Tibial nerve (tissue), 4 donors: ENCODE measurements around the gene PYM1. TPM values are rescaled to one million over a fixed set of nuclear protein-coding genes. Genes with fewer than 3 reads are reported as not detected.

Experiments used
- DNase-seq, 2 donors: peaks; one replicate each; pipeline ENCODE4 v3.0.0-alpha.2; 2019; ENCODE audit warnings: low spot score in 2 of 2
- H3K27ac ChIP-seq, 4 donors: fragments of 200-600 bp; sonication (generic) in 3 of 4; one replicate each; pipeline ENCODE4 v1.5.1; 2017 to 2019; ENCODE audit warnings: mild to moderate bottlenecking in 1 of 4
- H3K27me3 ChIP-seq, 2 donors: fragments of 200-600 bp; sonication (generic) in 1 of 2; one replicate each; pipeline versions ENCODE4 v1.5.1 to v1.6.0; 2017 to 2019
- H3K36me3 ChIP-seq, 3 donors: fragments of 200-600 bp; sonication (generic); one replicate each; pipeline ENCODE4 v1.5.1; 2018 to 2019
- H3K4me1 ChIP-seq, 4 donors: fragments of 200-600 bp; sonication (generic) in 3 of 4; one replicate each; pipeline ENCODE4 v1.5.1; 2017 to 2019
- H3K4me3 ChIP-seq, 4 donors: fragments of 200-600 bp; sonication (generic) in 3 of 4; one replicate each; pipeline ENCODE4 v1.5.1; 2017 to 2019; ENCODE audit warnings: mild to moderate bottlenecking in 1 of 4, moderate library complexity in 1 of 4
- H3K9me3 ChIP-seq, 4 donors: fragments of 200-600 bp; sonication (generic) in 3 of 4; one replicate each; pipeline ENCODE4 v1.5.1; 2017 to 2019
- CTCF ChIP-seq, 5 experiments: fragments of 200-600 bp in 3 of 5; fragments of 450-650 bp in 2 of 5; sonication (generic) in 3 of 5; IDR thresholded peaks; one replicate each; pipeline ENCODE4 v1.5.1; 2016 to 2019; ENCODE audit warnings: antibody characterized with exemption in 5 of 5, mild to moderate bottlenecking in 3 of 5, moderate library complexity in 2 of 5
- EP300 ChIP-seq, 2 donors: sonication (generic); formaldehyde crosslinking; IDR thresholded peaks; one replicate each; pipeline ENCODE4 v1.6.1; 2017; ENCODE audit warnings: antibody characterized with exemption in 2 of 2, mild to moderate bottlenecking in 1 of 2
- POLR2A ChIP-seq, 2 donors: fragments of 450-650 bp; IDR thresholded peaks; one replicate each; pipeline ENCODE4 v1.6.1; 2017; ENCODE audit warnings: antibody characterized with exemption in 2 of 2, mild to moderate bottlenecking in 2 of 2, moderate library complexity in 2 of 2
- WGBS, 2 donors: methylation state at CpG; one replicate each; pipeline ENCODE4 v1.1.5; 2018; 5-methylcytosine and 5-hydroxymethylcytosine counted together
- total RNA-seq, 4 donors: library from RNA; depleted of rRNA; stranded (reverse); fragments of >200 nt; gene quantifications; one replicate each; pipeline ENCODE4 v1.1.0, GENCODE V29; 2016

Gene PYM1
- total RNA-seq, 4 donors from 2014 or later, result 25.3 to 53.4 (median 39.9) TPM

GRCh38 chr12:55938826-55939501 lies 11.3 kb upstream of the PYM1 start:
- Histone ChIP-seq H3K4me3 (no peak overlapping the region), H3K27ac (peak overlapping the region in 1 of 4 donors; percentile 74), H3K27me3 (no peaks in the 10 kb centered on the region), H3K4me1 (peaks cover 0 to 29% (median 9%) of the 10 kb centered on the region in 4 donors), H3K9me3 (no peaks in the 10 kb centered on the region), H3K36me3 (peaks cover 0 to 49% (median 4%) of the 10 kb centered on the region in 3 donors)
- DNase-seq, result no peak
- TF ChIP-seq EP300 (IDR thresholded peaks at IDR 0.05) (no peak), CTCF (IDR thresholded peaks at IDR 0.05) (no peak)
- 93 to 95% methylated on average over 7 to 8 of the region's 8 CpGs for WGBS, 2 donors

- no peaks in the 10 kb centered on the region for H3K27me3 ChIP-seq
- H3K27ac ChIP-seq, result no peak overlapping the region
- H3K9me3 ChIP-seq, result no peaks in the 10 kb centered on the region
- peaks cover 0 to 39% (median 16%) of the 10 kb centered on the region in 4 donors for H3K4me1 ChIP-seq
- DNase-seq, result no peak
- H3K4me3 ChIP-seq, result no peak overlapping the region
- peaks cover 0 to 39% (median 4%) of the 10 kb centered on the region in 3 donors for H3K36me3 ChIP-seq
- 92 to 97% methylated on average over 2 of the region's 2 CpGs for WGBS, 2 donors
- TF ChIP-seq EP300 (IDR thresholded peaks at IDR 0.05), result no peak
- no peak for TF ChIP-seq CTCF (IDR thresholded peaks at IDR 0.05)
- no peak for TF ChIP-seq POLR2A (IDR thresholded peaks at IDR 0.05)
These were observed 10.3 kb upstream of the PYM1 start for GRCh38 chr12:55937981-55938380.

- Histone ChIP-seq H3K4me3 (peak overlapping the region; percentile 6 to 45 (median 16)), H3K4me1 (peaks cover 0 to 56% (median 27%) of the 10 kb centered on the region in 4 donors), H3K27me3 (no peaks in the 10 kb centered on the region), H3K36me3 (peaks cover 0 to 18% (median 4%) of the 10 kb centered on the region in 3 donors), H3K9me3 (no peaks in the 10 kb centered on the region), H3K27ac (peak overlapping the region; percentile 22 to 83 (median 57))
- DNase-seq, result no peak
- 28 to 46% methylated on average over 26 of the region's 26 CpGs for WGBS, 2 donors
- peak in 1 of 2 donors; percentile 31 for TF ChIP-seq EP300 (IDR thresholded peaks at IDR 0.05)
- peak in 1 of 2 donors; percentile 24 for TF ChIP-seq POLR2A (IDR thresholded peaks at IDR 0.05)
- peak in 2 of 5 experiments; percentile 6 to 24 for TF ChIP-seq CTCF (IDR thresholded peaks at IDR 0.05)
These were observed 8.1 kb upstream of the PYM1 start for GRCh38 chr12:55935738-55936151.

GRCh38 chr12:55934773-55935172 lies 7.1 kb upstream of the PYM1 start:
- DNase-seq, result no peak
- Histone ChIP-seq H3K27ac (peak overlapping the region in 1 of 4 donors; percentile 61), H3K4me3 (no peak overlapping the region), H3K9me3 (no peaks in the 10 kb centered on the region), H3K4me1 (peaks cover 0 to 56% (median 34%) of the 10 kb centered on the region in 4 donors), H3K27me3 (no peaks in the 10 kb centered on the region), H3K36me3 (peaks cover 0 to 18% (median 4%) of the 10 kb centered on the region in 3 donors)
- TF ChIP-seq EP300 (IDR thresholded peaks at IDR 0.05) (no peak), POLR2A (IDR thresholded peaks at IDR 0.05) (no peak), CTCF (IDR thresholded peaks at IDR 0.05) (no peak)
- 95 to 100% methylated on average over 1 of the region's 1 CpG for WGBS, 2 donors
